ENCODE results near the gene PTGDS.

The PTGDS gene

DNA sequence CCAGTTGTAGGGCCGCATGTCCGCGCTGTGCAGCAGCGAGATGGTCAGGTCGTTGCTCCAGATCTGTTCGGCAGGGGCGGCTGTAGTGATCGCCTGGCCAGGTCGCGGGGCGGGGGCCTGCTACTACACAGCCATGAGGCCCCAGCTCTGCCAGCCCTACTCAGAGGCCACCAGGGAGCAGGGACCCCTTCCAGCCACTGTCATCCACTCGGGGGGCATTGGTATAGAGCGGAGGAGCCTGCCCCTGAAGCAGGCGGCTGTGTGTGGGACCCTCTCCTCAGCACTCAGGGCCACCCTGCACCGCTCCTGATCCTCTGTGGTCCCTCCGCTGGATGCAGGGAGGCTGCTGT, 34.4 kb upstream of the PTGDS start:
- FAIRE-seq (no peak), DNase-seq (ENCODE audit: insufficient read length, low spot score) (no peak)
- TF ChIP-seq, protein P1, sequence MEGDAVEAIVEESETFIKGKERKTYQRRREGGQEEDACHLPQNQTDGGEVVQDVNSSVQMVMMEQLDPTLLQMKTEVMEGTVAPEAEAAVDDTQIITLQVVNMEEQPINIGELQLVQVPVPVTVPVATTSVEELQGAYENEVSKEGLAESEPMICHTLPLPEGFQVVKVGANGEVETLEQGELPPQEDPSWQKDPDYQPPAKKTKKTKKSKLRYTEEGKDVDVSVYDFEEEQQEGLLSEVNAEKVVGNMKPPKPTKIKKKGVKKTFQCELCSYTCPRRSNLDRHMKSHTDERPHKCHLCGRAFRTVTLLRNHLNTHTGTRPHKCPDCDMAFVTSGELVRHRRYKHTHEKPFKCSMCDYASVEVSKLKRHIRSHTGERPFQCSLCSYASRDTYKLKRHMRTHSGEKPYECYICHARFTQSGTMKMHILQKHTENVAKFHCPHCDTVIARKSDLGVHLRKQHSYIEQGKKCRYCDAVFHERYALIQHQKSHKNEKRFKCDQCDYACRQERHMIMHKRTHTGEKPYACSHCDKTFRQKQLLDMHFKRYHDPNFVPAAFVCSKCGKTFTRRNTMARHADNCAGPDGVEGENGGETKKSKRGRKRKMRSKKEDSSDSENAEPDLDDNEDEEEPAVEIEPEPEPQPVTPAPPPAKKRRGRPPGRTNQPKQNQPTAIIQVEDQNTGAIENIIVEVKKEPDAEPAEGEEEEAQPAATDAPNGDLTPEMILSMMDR (IDR thresholded peaks at IDR 0.05; ENCODE audit: insufficient read depth, missing control alignments): no peak

DNA sequence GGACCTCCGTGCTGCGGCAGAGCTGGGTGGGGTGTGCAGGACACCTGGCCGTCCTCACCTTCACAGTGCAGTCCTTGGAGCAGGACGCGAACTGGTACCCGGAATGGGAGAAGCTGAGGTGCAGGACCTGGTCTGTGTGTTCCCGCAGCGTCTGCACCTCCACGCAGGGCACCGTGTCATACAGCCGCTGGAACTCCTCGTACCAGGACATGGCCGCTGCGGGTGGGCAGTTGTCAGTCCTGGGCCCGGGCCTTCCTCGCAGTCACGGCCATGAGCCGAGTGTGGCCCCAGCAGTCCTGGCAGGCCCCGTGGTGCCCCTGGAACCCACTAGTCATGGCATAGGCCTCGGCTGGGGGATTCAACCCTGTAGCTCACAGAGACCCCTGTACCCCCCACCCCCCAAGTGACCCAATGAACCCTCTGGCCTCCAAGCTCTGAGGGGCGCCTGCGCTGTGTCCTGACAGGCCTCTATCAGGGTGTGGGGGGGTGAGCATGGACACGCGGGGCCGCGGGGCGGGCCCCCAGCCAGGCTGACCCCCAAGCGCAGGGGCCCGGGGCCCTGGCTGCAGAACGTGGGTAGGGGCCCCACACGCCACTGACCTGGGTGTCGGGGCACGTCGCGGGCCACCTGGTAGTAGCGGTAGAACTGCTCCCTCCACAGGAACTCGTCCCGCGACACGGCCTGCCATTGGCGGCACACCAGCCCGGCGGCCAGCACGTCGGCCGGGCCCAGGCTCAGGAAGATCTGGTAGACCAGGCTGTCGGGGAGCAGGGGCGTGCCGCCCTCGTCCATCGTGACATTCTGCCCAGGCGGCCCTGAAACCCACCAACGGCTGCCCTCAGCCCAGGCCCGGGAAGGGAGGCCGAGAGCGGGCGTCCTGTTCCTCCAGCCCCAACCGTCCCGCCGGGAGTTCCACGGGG, 33.8 kb upstream of the PTGDS start:
- FAIRE-seq: no peak
- TF ChIP-seq, protein P1 (IDR thresholded peaks at IDR 0.05; ENCODE audit: insufficient read depth, missing control alignments): no peak
- DNase-seq (ENCODE audit: insufficient read length, low spot score): no peak

DNA sequence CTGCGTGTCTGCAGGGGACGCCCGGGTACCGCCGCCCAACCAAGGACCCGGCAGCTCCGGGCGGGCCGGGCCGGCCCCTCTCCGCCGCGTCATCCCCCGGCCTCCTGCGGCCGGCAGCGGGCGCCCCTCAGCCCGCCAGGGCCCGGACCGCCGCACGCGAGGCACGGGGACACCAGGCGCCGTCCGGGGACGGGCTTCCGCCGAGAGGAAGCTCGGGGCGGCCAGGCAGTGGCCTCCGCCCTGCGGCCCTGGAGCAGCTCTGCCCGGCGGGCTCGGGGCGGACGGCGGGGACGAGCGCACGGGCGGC, 33.1 kb upstream of the PTGDS start:
- TF ChIP-seq, protein P1 (IDR thresholded peaks at IDR 0.05; ENCODE audit: insufficient read depth, missing control alignments): no peak
- no peak for FAIRE-seq
- no peak for DNase-seq (ENCODE audit: insufficient read length, low spot score)

DNA sequence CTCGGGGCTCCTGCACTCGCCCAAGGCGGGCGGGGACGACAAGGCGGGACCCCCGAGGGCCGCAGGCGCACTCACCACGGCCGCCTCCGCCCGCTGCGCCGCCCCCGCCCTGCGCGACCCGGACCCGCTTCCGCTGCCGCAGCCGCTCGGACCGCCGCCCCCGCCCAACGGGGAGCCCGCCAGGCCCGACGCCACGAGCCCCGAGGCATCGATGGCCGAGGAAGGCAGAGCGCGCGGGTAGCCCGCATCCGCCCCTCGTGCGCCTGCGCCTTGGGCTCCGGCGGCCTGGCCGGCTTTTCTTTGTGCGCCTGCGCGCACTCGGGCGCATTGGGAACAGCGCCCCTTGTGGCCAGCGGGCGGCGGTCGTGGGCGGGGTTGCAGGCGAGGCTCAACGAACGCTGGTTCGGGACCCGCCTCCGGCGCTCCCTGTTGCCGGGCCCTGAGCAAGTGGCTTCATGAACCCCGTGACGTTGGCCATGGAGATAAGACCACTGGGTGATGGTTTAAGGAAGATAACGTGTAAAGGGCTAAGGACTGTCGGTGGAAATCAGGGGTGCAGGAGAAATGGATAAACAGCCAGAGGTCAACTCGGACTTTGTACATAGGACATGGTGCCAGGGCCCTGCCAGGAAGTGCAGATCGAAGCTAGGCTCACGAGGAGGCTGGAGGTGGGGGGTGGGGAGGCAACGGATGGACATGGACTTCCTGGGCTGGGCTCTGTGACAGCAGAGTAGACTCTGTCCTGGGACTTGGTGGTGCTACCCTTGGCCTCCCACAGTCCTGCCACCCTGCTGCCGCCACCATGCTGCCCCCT, 32.6 kb upstream of the PTGDS start, which contains the start of the genes C8G and FBXW5:
TSS of gene C8G (plus strand) at position 725 of the 814 bp plus-strand sequence. CDS start at position 803, 78 bp downstream.
TSS of gene FBXW5 (minus strand) at position 220 of the 814 bp plus-strand sequence. CDS start 655 bp downstream, outside the sequence.
- no peak for FAIRE-seq
- peak; percentile 98 for DNase-seq (ENCODE audit: insufficient read length, low spot score)
- TF ChIP-seq, protein P1 (IDR thresholded peaks at IDR 0.05; ENCODE audit: insufficient read depth, missing control alignments): peak; percentile 75

DNA sequence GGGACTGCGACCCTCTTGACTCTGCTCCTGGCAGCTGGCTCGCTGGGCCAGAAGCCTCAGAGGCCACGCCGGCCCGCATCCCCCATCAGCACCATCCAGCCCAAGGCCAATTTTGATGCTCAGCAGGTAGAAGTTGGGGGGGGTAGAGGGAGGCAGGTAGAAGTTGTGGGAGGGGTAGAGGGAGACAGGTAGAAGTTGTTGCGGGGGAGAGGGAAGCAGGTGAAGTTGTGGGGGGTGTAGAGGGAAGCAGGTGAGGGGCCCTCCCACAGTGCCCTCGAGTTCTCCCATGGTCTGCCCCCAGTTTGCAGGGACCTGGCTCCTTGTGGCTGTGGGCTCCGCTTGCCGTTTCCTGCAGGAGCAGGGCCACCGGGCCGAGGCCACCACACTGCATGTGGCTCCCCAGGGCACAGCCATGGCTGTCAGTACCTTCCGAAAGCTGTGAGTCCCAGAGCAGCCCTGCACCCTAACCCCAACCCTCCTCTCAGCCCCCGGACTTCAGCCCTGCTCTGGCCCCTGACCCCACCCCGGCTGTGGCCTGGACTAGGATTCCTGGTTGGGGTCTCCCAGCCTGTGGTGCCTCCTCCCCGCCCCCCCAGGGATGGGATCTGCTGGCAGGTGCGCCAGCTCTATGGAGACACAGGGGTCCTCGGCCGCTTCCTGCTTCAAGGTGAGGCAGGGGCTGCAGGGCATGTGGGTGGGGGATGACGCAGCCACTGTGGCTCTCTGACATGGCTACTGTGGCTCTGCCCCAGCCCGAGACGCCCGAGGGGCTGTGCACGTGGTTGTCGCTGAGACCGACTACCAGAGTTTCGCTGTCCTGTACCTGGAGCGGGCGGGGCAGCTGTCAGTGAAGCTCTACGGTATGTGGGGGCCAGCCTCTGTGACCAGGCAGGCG, 31.7 kb upstream of the PTGDS start:
- no peak for FAIRE-seq
- no peak for DNase-seq (ENCODE audit: insufficient read length, low spot score)
- TF ChIP-seq, protein P1 (IDR thresholded peaks at IDR 0.05; ENCODE audit: insufficient read depth, missing control alignments): no peak

DNA sequence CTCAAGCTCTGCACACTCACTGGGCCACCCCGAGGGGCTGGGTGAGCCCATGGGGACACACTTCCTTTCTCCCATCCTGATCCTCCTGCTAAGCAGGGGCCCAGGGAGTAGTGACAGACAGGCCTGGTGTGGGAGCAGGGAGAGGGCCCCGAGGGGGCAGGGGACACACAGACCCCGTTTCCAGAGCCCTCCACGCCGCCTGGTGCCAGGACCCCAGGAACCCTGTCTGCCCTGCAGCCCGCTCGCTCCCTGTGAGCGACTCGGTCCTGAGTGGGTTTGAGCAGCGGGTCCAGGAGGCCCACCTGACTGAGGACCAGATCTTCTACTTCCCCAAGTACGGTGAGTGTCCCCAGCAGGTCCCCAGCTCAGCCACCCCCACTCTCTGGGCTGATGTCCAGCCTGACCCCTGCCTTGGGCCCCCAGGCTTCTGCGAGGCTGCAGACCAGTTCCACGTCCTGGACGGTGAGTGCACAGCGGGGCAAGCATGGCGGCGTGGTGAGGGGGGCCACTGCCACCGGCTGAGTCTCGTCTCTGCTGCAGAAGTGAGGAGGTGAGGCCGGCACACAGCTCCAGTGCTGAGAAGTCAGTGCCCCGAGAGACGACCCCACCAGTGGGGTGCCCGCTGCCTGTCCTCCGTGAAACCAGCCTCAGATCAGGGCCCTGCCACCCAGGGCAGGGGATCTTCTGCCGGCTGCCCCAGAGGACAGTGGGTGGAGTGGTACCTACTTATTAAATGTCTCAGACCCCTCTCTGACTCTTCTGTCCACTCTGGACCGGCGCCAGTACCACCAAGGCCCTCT, 30.9 kb upstream of the PTGDS start:
- DNase-seq (ENCODE audit: insufficient read length, low spot score) (no peak), FAIRE-seq (no peak)
- TF ChIP-seq, protein P1 (IDR thresholded peaks at IDR 0.05; ENCODE audit: insufficient read depth, missing control alignments): no peak

Data from D721Med (cell line).